ENCODE results near the gene DGKD.

DGKD gene

DNA sequence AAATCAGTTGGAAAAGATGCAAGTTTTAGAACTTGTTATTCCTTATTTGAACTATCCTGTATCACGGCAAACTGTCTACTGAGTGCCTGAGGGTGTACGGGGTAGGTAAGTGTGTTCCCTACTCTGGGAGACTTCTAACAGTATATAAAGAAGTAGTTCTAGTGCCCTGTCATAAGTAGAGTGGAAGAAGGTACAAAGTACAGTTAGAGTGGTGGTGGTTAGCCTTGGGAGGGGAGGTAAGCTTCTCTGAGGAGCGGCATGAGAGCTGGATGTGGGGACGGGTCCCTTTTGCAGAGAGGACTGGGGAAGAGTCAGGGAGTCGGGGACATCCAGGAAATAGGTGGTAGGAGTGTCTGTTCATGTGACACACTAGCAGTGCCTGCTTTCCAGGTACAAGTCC lies 48.5 kb downstream of the DGKD start:
- Histone ChIP-seq H3K9ac (ENCODE audit: low read depth, low read length) (no peak overlapping the region), H3K9me3 (ENCODE audit: control insufficient read depth, insufficient read depth, low read length) (no peaks in the 10 kb centered on the region), H3K36me3 (ENCODE audit: control insufficient read depth, insufficient read depth, low read length) (no peaks in the 10 kb centered on the region), H3K4me1 (ENCODE audit: control insufficient read depth, insufficient read depth, low read length) (peaks cover 5% of the 10 kb centered on the region), H3K4me3 (ENCODE audit: low read depth, low read length) (no peak overlapping the region), H3K27ac (ENCODE audit: low read depth, low read length) (no peak overlapping the region), H3K27me3 (ENCODE audit: control insufficient read depth, insufficient read depth, low read length) (no peaks in the 10 kb centered on the region)

- Histone ChIP-seq H3K27ac (ENCODE audit: low read depth, low read length) (no peak overlapping the region), H3K36me3 (ENCODE audit: control insufficient read depth, insufficient read depth, low read length) (no peaks in the 10 kb centered on the region), H3K9me3 (ENCODE audit: control insufficient read depth, insufficient read depth, low read length) (no peaks in the 10 kb centered on the region), H3K4me1 (ENCODE audit: control insufficient read depth, insufficient read depth, low read length) (peaks cover 5% of the 10 kb centered on the region), H3K4me3 (ENCODE audit: low read depth, low read length) (no peak overlapping the region), H3K9ac (ENCODE audit: low read depth, low read length) (no peak overlapping the region), H3K27me3 (ENCODE audit: control insufficient read depth, insufficient read depth, low read length) (no peaks in the 10 kb centered on the region)
These were observed 49.9 kb downstream of the DGKD start for GRCh38 chr2:233404222-233404621.

DNA sequence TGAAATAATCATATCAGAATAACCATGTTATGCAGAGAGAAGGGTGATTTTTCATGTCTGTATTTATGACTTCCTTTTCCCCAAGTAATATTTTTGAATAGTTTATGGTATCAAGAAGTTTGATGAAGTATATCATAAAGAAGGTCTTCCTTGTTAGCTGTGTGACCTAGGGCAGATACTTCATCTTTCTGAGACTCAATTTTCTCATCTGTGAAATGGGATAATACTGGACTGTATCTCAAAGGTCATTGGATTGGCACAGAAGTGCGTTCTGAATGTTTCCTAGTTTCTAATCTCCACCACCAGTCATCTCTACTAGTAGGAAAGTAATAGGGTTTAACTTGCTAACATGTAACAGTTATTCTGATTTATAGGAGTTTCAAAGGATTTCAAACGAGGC lies 52.6 kb downstream of the DGKD start:
- peaks cover under 1% of the 10 kb centered on the region; the same call in 1 of the 2 replicates for H3K9me3 ChIP-seq (ENCODE audit: control insufficient read depth, insufficient read depth, low read length)
- H3K4me3 ChIP-seq (ENCODE audit: low read depth, low read length): no peak overlapping the region
- no peak overlapping the region for H3K9ac ChIP-seq (ENCODE audit: low read depth, low read length)
- no peak overlapping the region for H3K27ac ChIP-seq (ENCODE audit: low read depth, low read length)
- H3K27me3 ChIP-seq (ENCODE audit: control insufficient read depth, insufficient read depth, low read length): no peaks in the 10 kb centered on the region
- no peaks in the 10 kb centered on the region for H3K36me3 ChIP-seq (ENCODE audit: control insufficient read depth, insufficient read depth, low read length)
- H3K4me1 ChIP-seq (ENCODE audit: control insufficient read depth, insufficient read depth, low read length): no peaks in the 10 kb centered on the region

GRCh38 chr2:233407771-233408181 lies 53.5 kb downstream of the DGKD start:
- H3K9ac ChIP-seq (ENCODE audit: low read depth, low read length): no peak overlapping the region
- no peak overlapping the region for H3K4me3 ChIP-seq (ENCODE audit: low read depth, low read length)
- no peaks in the 10 kb centered on the region for H3K36me3 ChIP-seq (ENCODE audit: control insufficient read depth, insufficient read depth, low read length)
- peaks cover 8% of the 10 kb centered on the region; the same call in 1 of the 2 replicates for H3K9me3 ChIP-seq (ENCODE audit: control insufficient read depth, insufficient read depth, low read length)
- H3K27ac ChIP-seq (ENCODE audit: low read depth, low read length): no peak overlapping the region
- no peaks in the 10 kb centered on the region for H3K27me3 ChIP-seq (ENCODE audit: control insufficient read depth, insufficient read depth, low read length)
- no peaks in the 10 kb centered on the region for H3K4me1 ChIP-seq (ENCODE audit: control insufficient read depth, insufficient read depth, low read length)

DNA sequence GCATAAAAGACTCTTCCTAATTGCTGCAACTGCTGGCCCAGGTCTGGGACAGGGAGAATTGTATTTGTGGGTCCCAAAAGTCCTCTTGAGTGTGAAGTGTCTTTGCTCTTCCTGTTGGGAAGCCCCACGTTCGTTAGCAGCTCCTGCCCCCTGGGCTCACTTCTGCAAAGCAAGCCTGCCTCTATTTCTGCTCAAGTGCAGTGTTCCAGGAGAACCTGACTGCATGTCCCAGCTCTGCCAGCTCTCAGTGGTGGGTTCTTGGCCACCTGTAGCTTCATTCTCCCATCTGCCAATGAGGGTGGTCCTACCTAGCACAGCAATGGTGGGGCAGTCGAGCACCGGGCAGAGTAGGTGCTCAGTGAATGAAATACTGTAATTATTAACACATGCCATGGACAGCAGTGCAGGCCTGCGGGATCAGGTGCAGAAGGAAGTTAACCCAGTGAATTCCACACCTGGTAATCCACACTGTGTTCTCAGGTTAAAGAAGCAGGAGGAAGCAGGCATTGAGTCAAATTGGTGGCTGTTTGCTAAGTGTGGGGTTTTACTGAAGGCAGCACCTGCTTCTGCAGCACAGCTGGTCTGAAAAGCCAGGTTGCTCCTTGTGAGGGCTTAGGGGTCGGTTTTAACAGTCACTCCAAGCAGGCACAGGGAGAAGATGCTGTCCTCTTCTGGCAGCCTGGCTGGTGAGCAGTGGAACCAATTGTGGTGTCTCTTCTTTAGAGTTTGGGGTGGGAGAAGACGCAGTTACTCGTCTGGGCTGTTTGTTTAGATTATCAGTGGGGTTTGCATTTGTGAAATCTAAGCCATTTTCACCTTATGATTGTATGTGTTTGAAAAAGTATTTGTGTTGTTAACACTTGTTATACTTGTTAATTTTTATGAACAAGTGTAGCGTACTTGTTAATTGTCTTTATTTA lies 54.3 kb downstream of the DGKD start:
- Histone ChIP-seq H3K9ac (ENCODE audit: low read depth, low read length) (no peak overlapping the region), H3K36me3 (ENCODE audit: control insufficient read depth, insufficient read depth, low read length) (no peaks in the 10 kb centered on the region), H3K27ac (ENCODE audit: low read depth, low read length) (no peak overlapping the region), H3K27me3 (ENCODE audit: control insufficient read depth, insufficient read depth, low read length) (no peaks in the 10 kb centered on the region), H3K4me3 (ENCODE audit: low read depth, low read length) (no peak overlapping the region), H3K4me1 (ENCODE audit: control insufficient read depth, insufficient read depth, low read length) (no peaks in the 10 kb centered on the region), H3K9me3 (ENCODE audit: control insufficient read depth, insufficient read depth, low read length) (peaks cover 8% of the 10 kb centered on the region; the same call in 1 of the 2 replicates)

- H3K9ac ChIP-seq (ENCODE audit: low read depth, low read length): no peak overlapping the region
- no peak overlapping the region for H3K27ac ChIP-seq (ENCODE audit: low read depth, low read length)
- H3K4me1 ChIP-seq (ENCODE audit: control insufficient read depth, insufficient read depth, low read length): no peaks in the 10 kb centered on the region
- peaks cover 8% of the 10 kb centered on the region; the same call in 1 of the 2 replicates for H3K9me3 ChIP-seq (ENCODE audit: control insufficient read depth, insufficient read depth, low read length)
- no peak overlapping the region for H3K4me3 ChIP-seq (ENCODE audit: low read depth, low read length)
- no peaks in the 10 kb centered on the region for H3K36me3 ChIP-seq (ENCODE audit: control insufficient read depth, insufficient read depth, low read length)
- H3K27me3 ChIP-seq (ENCODE audit: control insufficient read depth, insufficient read depth, low read length): no peaks in the 10 kb centered on the region
These were observed 55.1 kb downstream of the DGKD start for GRCh38 chr2:233409286-233409991.

GRCh38 chr2:233410196-233410760 lies 56.0 kb downstream of the DGKD start:
- no peaks in the 10 kb centered on the region for H3K36me3 ChIP-seq (ENCODE audit: control insufficient read depth, insufficient read depth, low read length)
- H3K4me1 ChIP-seq (ENCODE audit: control insufficient read depth, insufficient read depth, low read length): no peaks in the 10 kb centered on the region
- no peaks in the 10 kb centered on the region for H3K27me3 ChIP-seq (ENCODE audit: control insufficient read depth, insufficient read depth, low read length)
- H3K4me3 ChIP-seq (ENCODE audit: low read depth, low read length): no peak overlapping the region
- H3K9ac ChIP-seq (ENCODE audit: low read depth, low read length): no peak overlapping the region
- no peak overlapping the region for H3K27ac ChIP-seq (ENCODE audit: low read depth, low read length)
- H3K9me3 ChIP-seq (ENCODE audit: control insufficient read depth, insufficient read depth, low read length): peaks cover 8% of the 10 kb centered on the region; the same call in 1 of the 2 replicates

GRCh38 chr2:233411162-233411561 lies 56.9 kb downstream of the DGKD start:
- Histone ChIP-seq H3K36me3 (ENCODE audit: control insufficient read depth, insufficient read depth, low read length) (no peaks in the 10 kb centered on the region), H3K9ac (ENCODE audit: low read depth, low read length) (no peak overlapping the region), H3K27ac (ENCODE audit: low read depth, low read length) (no peak overlapping the region), H3K4me3 (ENCODE audit: low read depth, low read length) (no peak overlapping the region), H3K9me3 (ENCODE audit: control insufficient read depth, insufficient read depth, low read length) (peaks cover 8% of the 10 kb centered on the region; the same call in 1 of the 2 replicates), H3K4me1 (ENCODE audit: control insufficient read depth, insufficient read depth, low read length) (no peaks in the 10 kb centered on the region), H3K27me3 (ENCODE audit: control insufficient read depth, insufficient read depth, low read length) (no peaks in the 10 kb centered on the region)

- Histone ChIP-seq H3K4me3 (ENCODE audit: low read depth, low read length) (no peak overlapping the region), H3K4me1 (ENCODE audit: control insufficient read depth, insufficient read depth, low read length) (no peaks in the 10 kb centered on the region), H3K9me3 (ENCODE audit: control insufficient read depth, insufficient read depth, low read length) (peaks cover 8% of the 10 kb centered on the region; the same call in 1 of the 2 replicates), H3K27ac (ENCODE audit: low read depth, low read length) (no peak overlapping the region), H3K9ac (ENCODE audit: low read depth, low read length) (no peak overlapping the region), H3K36me3 (ENCODE audit: control insufficient read depth, insufficient read depth, low read length) (no peaks in the 10 kb centered on the region), H3K27me3 (ENCODE audit: control insufficient read depth, insufficient read depth, low read length) (no peaks in the 10 kb centered on the region)
These were observed 58.1 kb downstream of the DGKD start for GRCh38 chr2:233412405-233412804.

GRCh38 chr2:233413046-233413445 lies 58.8 kb downstream of the DGKD start:
- H3K36me3 ChIP-seq (ENCODE audit: control insufficient read depth, insufficient read depth, low read length): no peaks in the 10 kb centered on the region
- H3K9ac ChIP-seq (ENCODE audit: low read depth, low read length): no peak overlapping the region
- no peaks in the 10 kb centered on the region for H3K4me1 ChIP-seq (ENCODE audit: control insufficient read depth, insufficient read depth, low read length)
- H3K27me3 ChIP-seq (ENCODE audit: control insufficient read depth, insufficient read depth, low read length): no peaks in the 10 kb centered on the region
- H3K27ac ChIP-seq (ENCODE audit: low read depth, low read length): no peak overlapping the region
- peaks cover 8% of the 10 kb centered on the region; the same call in 1 of the 2 replicates for H3K9me3 ChIP-seq (ENCODE audit: control insufficient read depth, insufficient read depth, low read length)
- H3K4me3 ChIP-seq (ENCODE audit: low read depth, low read length): no peak overlapping the region
